ENCODE measurements around the gene RAB10.

- TF ChIP-seq POLR2A (IDR thresholded peaks at IDR 0.05) (no peak), CTCF (IDR thresholded peaks at IDR 0.05) (no peak)
Observed at GRCh38 chr2:26017464-26018183, 16.3 kb upstream of the RAB10 start.

Measured in prostate gland (tissue), 2 donors.